Measurements from ENCODE around the gene STC2. TPM values are rescaled to one million over a fixed set of nuclear protein-coding genes. Genes with fewer than 3 reads are reported as not detected.

The STC2 gene
- total RNA-seq, 1 experiment from 2014 or later = 43.8 TPM

DNA sequence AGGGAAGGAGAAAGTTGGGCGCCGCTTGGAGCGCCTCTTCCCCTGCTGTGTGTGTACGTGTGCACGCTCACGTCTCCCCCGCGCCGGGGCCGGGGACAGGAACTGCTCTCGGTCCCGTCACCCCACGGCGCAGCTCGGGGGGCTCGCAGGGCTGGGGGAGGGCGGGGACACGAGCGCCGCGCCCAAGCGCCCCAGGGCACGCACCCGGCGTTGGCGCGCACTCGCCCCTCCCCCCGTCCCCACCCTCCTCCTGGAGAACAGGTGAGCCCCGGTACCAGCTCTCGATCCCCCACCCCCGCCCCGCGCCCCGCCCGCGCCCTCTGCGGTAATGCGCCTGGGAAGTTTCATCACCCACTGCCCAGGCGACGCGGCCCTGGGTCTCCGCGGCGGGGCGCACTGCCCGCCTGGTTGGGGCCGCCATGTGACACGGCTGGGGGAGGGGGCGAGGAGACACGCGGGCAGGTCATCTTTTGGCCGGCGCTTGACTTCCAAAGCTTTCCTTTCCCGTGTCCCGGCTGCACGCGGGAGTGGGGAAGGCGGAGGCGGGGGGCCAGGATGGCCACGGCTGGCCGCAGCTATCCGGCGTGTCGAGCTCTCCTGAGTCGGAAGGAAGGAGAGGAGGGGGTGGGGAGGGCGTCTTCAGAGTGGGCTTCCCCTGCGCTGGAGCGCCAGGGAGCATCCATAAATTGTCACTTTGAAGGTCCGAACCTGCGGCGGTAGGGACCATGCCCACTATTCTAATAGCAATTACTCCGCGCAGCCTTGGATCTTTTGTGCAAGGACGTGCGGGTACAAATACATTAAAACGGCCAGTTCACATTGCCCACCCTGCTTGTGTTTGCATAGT is 1.5 kb upstream of the STC2 start:
- no peak for DNase-seq (ENCODE audit: low spot score)

DNA sequence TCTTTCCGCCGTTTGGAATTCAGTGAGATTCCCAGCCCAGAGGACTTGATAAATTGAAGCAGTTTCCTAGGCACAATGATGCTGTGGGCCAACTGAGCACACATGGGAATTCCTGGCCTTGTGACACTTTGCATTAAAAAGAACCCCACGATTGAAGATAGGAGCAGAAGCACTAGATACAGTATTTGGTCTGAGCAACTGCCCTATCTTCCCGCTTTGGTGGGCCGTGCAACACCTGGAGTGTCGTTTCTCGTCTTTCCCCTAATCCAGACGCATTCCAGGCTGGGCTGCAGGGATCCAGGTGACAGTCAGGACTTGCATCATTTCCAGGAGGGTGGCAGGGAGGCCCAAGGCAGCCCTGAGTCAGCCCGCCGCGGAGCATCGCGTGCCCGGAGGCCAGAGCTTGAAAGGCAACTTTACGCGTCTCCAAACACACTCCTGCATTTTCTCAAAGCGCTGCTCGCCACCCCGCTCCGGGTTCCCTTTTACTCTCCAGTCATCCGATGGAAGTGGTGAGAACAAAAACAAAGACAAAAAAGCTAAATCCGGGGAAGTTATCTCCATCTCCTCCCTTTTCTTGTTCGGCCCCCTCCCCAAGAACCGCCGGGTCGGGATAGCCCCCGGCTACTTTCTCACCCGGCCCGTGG is 753 bp upstream of the STC2 start:
- DNase-seq (ENCODE audit: low spot score) = peak; percentile 46

DNA sequence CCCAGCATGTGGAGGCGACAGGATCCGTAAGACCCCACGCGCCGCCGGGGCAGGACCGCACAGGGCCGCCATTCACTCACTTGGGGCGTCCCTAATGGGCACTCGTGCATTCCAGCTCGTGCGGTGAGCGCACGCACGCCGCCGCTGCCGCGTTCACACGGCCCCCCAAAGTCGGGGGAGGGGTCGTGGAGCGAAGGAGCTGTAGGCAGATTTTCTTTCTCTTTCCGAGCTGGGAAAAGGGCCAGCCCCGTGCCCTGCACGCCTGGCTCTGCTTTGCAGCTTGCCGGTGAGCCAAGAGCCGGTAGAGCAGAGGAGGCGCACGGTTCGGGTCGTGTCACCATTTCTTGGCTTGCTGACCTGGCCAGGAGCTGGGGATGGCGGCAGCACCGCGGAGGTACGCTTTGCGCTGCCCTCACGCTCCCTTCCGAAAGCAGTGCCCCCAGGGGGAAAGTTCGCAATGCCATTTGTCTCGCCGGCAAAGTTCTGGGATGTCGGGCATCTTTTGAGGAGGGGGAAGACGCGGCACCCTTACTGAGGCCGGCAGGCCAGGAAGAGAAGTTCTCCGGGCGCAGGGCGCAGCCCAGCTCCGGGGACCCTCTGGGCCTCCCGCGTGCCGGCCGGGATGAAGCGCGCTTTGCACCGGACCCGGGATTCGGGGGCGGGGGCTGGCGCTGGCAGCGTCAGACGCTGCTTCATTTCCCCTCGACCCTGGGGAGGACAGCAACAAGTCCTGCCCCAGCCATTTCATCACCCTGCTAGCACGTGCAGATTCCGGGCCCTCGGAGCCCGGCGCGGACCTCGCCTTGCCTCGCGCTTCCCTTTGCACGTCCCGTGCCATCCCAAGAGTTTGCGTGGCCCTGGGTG is 898 bp downstream of the STC2 start:
- peak; percentile 20 for DNase-seq (ENCODE audit: low spot score)

DNA sequence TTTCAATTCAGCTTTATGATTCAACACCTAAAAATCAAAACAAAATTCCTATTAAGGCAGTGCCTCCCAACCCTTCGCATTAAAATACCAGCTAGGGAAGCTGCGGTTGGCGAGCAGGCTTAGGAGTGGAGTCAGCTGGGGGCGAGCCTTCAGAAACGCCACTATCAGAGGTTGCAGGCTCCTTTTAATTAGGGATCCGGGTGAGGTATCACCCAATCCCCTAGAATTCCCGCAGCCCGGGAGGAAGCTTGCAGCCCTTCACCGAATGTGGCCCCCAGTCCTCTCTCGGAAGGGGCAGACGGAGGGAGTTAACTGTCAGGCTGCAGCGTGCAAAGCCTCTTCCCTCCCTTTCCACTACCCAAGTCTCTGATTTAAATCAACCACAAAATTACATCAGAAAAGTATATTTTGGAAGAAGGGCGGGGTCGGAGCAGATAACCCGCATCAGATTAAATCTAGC is 1.7 kb downstream of the STC2 start:
- peak; percentile 77 for DNase-seq (ENCODE audit: low spot score)

DNA sequence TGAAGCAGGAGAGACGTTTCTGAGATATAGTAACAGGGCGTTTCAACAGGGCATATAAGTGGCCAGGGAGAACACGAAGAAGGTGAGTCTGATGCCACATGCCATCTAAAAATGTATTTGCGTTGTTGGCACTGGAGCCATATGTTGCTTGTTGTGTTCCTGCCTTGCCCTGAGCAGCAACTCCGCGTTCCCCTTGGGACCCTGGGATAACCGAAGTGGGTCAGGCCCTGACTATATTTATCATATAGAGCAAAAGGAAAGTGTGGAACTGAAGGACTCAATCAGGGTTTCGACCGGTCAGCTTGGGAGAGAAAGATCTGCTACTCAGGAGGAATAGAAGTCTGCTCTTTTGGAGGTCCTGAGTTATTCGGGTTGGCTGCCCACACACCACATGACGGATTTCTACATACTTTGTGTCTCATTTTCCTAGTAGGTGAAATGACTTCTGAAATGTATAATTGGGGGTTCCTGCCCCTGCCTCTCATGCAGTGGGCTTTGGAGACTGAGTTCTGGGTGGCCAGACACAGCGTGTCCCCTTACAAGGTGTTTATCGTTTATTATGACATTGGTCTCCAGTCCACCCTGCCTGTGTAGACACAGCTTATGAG is 3.0 kb downstream of the STC2 start:
- DNase-seq (ENCODE audit: low spot score) = no peak

DNA sequence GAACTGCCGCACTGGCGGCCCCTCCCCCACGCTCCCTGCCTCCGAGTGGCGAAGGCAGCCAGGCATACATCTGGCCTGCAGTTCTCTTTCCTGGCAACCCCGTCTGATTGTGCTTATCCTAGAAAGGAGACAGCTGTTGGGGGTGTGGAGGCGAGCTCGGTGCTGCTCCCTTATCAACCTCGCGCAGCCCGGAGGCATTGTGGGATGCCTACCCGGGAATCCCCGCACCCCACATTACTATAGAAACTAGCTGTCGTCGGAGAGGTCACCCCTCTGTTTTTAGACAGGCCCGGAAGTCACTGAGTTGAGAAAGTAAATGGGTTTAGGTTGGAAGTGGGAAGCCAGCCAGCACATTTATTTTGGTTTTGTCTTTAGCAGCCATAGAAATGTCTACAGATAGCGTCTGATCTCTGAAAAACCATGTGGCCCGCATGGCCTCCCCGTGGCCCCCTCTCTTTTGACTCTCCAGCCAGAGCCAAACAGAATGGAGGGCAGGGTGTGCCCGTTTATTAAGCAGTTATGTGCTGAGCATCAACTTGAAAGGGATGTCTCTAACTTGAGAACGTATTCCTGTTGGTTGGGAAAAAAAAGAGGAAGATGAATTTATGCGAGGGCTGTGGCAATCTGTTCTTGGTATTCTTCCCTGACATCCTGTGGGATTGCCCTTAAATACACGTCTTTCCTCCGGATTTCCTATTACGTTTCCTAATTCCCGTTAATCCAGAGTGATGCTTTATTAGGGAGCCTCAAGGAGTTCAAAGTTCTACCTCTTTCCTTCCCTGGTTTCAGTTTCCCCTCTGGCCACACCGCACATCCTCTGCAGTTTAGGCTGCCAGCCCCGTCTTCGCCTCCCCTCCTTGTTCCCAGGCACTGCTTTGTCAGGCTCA is 3.9 kb downstream of the STC2 start:
- DNase-seq (ENCODE audit: low spot score) = peak; percentile 29

DNA sequence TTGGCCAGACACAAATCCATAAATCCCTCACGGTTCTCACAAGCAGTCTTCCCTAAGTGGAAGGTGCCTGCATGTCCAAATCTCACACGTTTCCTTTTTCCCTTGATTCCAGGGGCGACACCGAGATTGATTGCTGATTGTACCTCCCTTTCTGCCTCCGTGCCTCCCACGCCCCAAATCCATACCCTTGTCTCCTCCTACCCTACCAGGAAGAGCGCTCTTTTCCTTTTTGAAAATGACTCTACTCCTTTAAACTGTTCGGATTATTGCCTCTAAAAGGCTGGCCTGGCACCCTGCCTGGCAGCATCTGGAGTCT is 4.5 kb downstream of the STC2 start:
- no peak for DNase-seq (ENCODE audit: low spot score)

DNA sequence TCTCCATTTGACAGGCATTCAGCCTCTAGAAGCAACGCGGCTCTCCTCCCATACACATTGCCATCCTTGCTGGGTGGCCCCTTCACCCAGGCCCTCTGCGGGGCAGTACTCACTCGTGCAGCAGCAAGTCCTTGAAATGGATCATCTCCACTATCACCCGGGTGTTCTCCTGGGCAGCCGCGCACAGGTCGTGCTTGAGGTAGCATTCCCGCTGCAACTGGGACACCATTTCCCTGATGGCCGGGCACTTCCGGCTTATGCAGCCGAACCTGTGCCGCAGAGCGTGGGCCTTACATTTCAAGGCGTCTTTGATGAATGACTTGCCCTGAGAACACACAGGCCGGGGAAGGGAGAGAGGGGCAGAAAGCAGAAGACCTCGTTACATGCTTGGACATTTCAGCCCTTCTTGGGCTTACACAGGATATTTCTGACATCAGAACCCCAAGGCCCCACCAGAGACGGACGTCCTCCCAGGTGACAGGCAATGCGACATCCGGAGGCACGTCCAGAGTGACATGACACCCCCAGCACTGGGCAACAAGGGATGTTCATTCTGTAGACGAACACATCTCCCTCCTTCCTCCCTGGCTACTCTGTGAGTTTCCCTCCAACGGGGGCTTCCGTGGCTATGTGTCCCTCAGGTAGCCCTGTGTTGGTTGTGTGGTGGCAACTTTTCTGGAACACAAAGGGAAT is 5.0 kb downstream of the STC2 start:
- DNase-seq (ENCODE audit: low spot score) = no peak

DNA sequence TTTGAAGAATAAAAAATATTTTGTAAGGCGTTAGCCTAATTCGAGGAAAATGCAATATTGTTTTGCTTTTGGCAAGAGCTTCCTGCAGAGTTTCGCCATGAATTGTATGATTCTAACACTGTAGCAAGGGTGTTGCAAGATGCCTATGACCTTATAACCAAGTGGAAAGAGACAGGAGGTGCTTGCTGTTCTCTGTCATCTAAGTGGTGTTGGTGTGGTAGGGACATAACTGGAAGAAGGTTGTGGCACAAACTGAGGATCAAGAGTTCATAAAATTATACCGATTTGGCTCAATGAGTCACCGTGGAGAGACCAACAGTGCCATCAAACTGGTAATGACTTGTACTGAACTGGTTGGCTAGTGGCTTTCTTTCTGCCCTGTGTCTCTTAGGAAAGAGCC is 6.3 kb downstream of the STC2 start:
- DNase-seq (ENCODE audit: low spot score) = no peak

DNA sequence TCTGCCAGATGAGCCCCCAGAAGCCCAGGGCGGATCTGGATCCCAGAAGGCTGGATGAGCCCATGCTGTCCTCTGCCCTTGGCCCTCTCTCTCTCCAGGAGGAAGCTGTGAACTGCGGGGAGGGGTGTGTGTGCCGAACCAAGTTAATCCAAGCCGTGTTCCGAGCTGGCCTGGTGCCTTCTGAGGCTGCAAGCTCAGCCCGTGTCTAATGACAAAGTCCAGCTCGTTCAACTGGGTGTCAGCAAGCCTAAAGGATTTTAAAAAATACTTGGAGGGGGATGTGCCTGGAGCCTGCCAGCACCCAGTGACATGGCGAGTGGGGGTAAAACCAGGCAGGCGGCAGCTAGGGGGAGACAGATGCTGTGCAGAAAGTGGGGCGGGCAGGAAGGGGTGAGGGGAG is 8.0 kb downstream of the STC2 start:
- no peak for DNase-seq (ENCODE audit: low spot score)

DNA sequence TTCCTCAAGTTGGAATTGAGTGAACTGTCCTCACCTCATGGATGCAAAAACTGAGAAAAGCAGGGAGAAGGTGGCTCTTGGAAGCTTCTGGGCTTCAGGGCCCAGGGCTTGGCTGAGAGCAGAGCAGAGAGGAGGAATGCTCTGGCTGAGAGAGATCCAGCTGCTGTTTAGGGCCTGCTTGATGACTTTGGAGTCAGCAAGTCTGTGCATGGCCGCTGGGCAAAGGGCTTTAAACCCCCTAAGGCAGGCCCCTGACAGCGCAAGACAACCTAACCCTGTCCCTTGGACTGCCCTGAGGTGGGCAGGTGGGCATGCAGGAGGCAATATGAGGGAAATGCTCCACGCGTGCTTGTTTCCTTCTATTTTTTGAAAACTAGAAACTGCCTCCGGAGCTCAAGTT is 8.6 kb downstream of the STC2 start:
- no peak for DNase-seq (ENCODE audit: low spot score)

DNA sequence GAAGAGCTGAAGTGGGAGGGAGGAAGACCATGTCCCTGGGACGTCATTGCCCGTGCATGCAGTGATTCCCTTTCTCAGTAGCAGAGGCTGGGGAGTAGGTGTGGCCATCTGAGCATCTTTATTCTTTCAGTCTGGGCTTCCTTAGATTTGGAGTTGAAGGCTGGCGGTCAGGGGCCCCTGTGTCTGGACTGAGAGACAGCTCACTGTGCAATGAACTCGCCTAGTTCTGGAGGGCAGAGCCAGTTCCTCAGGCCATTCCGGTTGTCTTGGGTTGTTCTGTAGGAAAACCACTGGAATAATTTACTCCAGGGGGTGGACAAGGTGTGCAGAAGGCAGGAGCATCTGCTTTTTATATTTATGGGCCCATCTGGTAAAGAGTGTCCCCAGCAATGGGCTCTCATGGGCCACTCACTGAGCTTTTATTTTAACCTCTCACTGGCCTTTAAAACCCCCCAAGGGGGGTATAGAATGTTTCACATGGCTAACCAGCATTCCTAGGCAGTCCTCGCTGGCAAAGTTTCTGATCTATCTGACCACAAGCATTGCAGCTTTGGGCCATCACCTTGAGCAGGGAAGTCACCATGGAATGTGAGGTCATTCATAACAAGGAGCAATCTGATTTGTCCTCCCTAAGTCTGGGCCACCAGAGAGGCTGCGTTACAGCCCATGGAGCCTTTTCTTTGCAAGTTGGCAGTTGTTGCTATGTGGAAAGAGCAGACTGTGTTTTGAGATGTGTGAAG is 9.2 kb downstream of the STC2 start:
- no peak for DNase-seq (ENCODE audit: low spot score)

DNA sequence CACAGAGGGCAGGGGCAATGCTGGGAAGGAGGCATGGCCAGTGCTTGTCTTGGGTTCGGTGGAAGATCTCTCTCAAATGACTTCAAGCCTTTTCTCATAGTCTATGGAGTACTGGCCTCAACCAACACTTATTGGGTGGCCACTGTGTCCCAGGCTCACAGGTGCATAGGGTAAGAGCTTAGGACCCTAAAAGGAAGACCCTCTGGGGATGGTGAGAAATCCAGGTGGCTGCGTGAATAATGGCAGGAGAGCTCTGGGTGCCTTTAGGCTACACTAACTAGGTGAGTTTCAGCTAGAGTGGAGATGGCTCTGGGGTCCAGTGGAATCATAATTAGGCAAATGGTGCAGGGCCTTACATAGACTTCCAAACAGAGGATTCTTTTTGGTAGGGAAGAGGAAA is 9.9 kb downstream of the STC2 start:
- no peak for DNase-seq (ENCODE audit: low spot score)

DNA sequence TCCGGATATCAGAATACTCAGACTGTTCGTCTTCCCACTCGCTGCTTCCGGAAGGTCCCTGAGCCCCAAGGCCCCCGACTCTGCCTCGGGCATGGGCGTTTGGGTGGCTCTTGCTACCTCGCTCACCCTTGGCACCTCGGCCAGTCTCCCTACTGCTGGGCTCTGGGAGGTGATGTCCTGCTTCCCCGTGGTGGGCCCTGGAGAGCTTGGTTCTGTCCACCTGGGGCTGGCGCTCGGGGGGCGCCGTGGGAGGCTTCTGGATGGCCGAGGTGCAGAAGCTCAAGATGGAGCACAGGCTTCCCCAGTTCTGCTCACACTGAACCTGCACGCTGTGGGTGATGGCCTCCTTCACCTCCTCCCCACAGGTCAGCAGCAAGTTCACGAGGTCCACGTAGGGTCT is 10.4 kb downstream of the STC2 start:
- DNase-seq (ENCODE audit: low spot score) = no peak

DNA sequence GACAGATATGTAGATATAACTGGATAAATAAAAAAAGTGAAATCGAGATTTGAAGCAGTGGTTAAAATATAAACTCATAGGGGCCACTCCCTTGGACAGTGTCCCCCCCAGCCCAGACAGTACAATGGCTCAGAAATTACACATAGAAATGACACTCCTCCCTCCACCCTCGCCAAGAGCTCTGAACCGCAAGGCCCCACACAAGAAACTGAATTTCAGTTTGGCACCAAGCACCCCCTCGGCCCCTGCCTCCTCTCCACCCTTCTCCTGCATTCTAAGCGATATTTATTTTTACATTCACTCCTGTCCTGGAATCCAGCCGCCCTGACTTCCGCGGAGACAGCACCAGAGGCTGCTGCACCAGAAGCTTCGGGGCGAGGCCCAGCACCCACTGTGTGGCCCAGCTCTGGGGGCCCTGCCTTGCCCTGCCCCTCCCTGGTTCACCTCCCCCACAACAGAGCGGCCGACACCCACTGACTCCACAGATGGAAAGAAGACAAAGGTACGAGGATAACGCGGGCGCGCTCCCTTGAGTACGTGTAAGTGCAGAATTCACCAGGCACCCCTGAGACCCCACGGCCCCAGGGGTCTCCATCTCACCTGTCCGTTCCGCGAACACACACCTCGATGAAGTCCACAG is 11.0 kb downstream of the STC2 start:
- DNase-seq (ENCODE audit: low spot score) = no peak

DNA sequence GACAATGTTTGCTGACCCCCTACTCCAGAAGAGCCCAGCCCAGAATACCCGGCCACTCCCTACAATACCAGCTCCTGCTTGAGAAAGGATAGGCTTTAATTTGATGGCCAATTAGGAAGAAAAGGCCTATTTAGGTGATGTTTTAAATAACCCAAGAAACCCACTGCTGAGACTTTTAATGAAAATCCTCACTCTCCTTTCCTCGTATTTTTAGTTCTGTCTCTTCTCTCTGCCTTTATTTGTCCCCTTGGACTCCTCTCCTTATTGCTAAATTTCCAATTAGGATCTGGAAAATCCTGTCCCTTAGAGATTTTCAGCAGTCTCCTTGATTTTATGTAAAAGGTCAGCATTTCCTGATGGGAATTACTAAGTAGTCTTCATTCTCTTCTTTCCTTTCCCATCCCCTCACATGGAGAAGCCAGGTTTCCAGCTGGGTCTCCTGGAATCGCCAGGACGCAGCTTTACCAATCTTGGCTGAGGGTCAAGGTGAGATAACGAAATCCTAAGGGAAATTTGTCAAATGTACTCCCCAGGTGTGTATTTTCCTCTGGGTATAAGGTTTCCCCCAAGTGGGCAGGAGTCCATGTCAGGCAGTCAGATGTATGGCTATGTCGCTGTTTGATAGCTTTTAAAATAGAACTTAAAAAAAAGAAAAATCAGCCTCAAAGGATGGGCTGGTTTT is 11.7 kb downstream of the STC2 start:
- DNase-seq (ENCODE audit: low spot score) = no peak

DNA sequence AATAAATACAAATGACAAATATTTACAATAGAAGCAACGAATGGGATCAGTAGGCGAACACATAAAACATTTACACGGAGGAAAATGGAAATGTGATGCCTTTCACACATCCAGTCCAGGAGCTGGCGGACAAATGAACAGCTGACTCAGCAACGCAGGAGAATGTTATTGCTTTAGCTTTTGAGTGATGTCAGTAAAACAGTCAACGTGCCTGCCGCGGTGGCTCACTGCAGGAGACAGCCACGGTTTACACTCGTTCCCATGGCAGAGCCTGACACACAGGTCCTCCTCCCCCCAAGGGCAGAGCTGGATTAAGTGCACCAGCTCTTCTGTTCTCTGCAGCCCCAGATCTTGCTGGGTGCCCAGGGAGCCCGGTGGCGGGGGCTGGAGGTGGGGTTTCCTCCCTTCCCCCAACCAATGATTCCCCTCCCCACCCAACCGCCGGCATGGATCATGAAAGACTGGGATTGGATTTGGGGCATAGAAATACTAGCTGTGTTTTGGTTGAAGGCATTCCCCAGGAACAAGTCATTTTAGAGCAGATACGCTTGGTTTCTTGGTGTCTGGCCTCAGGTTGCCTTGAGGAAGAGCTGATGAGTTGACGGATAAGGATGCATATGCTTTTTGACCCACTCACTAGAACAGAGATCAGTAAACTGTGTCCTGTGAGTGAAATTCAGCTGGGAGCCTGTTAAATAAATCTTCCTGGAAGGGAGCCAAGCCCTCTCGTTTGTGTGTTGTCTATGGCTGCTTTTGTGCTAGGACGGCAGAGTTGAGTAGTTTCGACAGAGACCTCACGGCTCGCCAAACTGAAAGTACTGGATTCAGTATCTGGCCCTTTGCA is 12.5 kb downstream of the STC2 start:
- DNase-seq (ENCODE audit: low spot score) = peak; percentile 66

All from H4 (cell line).